Panc1 (cell line): ENCODE results near the gene UNC93B1.

Experiments
- POLR2AphosphoS5 ChIP-seq: IDR thresholded peaks from 2 replicates; pipeline ENCODE4 v1.6.1; 2012; ENCODE audit warnings: mild to moderate bottlenecking, low read depth, low read length, moderate library complexity
- REST ChIP-seq, 2 experiments: IDR thresholded peaks; 2 replicates each; pipeline ENCODE4 v1.6.1; 2011 to 2012; ENCODE audit warnings: low read depth in 2 of 2, control low read depth in 1 of 2, low read length in 1 of 2, mild to moderate bottlenecking in 1 of 2, moderate library complexity in 1 of 2; ENCODE audit not compliant: insufficient read depth in 1 of 2
- SIN3A ChIP-seq: IDR thresholded peaks from 2 replicates; pipeline ENCODE4 v1.6.1; 2012; ENCODE audit warnings: low read depth, mild to moderate bottlenecking, low read length, moderate library complexity, borderline replicate concordance; ENCODE audit not compliant: insufficient read depth
- TCF7L2 ChIP-seq: IDR thresholded peaks from 2 replicates; pipeline ENCODE4 v1.6.1; 2011; ENCODE audit warnings: mild to moderate bottlenecking, low read depth, low read length, inconsistent platforms
- TF ChIP-seq, protein P1 (sequence below): fragments of 450-650 bp; IDR thresholded peaks from 2 replicates; pipeline ENCODE4 v1.5.1; 2017; ENCODE audit warnings: mild to moderate bottlenecking

GRCh38 chr11:67983951-67984350, 19.9 kb downstream of the UNC93B1 start:
- TF ChIP-seq, protein P1, sequence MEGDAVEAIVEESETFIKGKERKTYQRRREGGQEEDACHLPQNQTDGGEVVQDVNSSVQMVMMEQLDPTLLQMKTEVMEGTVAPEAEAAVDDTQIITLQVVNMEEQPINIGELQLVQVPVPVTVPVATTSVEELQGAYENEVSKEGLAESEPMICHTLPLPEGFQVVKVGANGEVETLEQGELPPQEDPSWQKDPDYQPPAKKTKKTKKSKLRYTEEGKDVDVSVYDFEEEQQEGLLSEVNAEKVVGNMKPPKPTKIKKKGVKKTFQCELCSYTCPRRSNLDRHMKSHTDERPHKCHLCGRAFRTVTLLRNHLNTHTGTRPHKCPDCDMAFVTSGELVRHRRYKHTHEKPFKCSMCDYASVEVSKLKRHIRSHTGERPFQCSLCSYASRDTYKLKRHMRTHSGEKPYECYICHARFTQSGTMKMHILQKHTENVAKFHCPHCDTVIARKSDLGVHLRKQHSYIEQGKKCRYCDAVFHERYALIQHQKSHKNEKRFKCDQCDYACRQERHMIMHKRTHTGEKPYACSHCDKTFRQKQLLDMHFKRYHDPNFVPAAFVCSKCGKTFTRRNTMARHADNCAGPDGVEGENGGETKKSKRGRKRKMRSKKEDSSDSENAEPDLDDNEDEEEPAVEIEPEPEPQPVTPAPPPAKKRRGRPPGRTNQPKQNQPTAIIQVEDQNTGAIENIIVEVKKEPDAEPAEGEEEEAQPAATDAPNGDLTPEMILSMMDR, result no peak
- TF ChIP-seq SIN3A (no peak), REST (IDR thresholded peaks at IDR 0.05; ENCODE audit: insufficient read depth in 1 of 2, low read depth in 2 of 2, low read length in 1 of 2) (no peak), TCF7L2 (no peak), POLR2AphosphoS5 (no peak)
